Stimulated activated CD4-positive, alpha-beta T cell treated with anti-CD3 and anti-CD28 coated beads, Interleukin-15, amount 100 ng/mL, for 1 hour (primary cell): ENCODE data around the gene AR.

Experiments used
- DNase-seq, 2 donors: peaks; one replicate each; pipeline ENCODE4 v3.0.0-alpha.2; 2020; ENCODE audit warnings: low read depth in 1 of 2, low spot score in 1 of 2

Gene AR

DNA sequence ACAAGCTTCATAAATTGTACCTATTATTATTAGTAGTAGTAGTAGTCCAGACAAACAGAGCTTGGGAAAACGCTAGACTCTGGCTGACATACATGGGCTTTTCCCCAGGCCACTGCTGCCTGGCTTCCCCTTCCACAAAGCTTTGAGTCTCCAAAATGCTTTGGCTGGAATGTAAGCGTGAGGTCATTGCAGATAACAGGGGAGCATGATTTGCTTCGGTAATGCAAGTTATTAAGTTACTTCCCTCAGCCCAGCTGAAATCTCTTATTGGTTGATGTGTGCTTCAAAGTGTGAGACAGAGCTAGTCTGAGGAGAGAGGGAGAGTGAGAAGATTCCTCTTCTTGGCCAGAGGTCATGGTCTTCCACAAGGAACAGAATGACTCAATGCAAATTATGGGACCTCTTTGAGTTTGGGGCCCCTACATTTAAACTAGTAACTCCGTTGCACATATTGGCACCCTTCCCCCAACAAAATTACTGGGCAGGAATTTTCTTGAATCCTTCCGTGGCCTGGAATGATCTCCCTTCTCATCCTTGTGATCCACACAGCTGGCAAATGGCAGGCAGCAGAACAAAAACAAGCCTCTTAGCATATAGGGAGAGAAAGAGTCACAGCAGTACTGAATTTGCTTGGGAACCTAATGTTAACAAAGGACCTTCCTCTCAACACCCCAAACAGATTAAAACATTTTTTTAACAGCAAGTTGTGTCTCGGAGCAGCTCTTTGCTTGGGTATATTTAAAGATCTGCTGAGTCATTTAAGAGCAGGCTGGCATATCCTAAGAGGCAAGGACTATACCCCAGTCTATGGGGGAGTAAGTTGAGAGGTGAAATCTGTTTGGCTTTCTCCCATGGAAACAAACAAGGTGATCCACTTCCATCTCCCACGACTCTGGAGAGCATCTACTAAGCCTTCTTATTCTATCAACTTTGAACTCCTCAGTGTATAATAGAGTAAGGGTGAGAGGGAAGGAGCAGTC is 19.9 kb downstream of the AR start:
- no peak for DNase-seq

GRCh38 chrX:67564475-67564874 is 20.7 kb downstream of the AR start:
- no peak for DNase-seq

GRCh38 chrX:67568769-67569168 is 24.9 kb downstream of the AR start:
- no peak for DNase-seq

DNA sequence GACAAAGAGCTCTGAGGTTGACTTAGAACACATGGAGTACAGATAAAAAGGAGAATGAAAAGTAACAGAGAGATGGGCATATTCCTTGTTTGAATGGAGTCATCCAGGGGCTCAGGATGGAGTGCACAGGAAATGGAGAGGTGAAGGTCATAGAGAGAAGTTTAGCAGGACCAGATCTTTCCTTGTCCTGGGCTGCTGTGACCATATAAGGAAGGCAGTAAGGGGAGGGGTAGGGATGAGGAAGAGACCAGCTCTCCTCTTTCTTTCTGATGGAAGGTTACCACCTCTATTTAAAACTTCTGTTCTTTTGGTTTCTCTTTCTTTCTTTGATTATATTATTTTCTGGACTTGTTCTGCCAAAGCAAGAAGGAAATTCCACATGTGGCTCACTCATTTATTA is 27.0 kb downstream of the AR start:
- DNase-seq: no peak

DNA sequence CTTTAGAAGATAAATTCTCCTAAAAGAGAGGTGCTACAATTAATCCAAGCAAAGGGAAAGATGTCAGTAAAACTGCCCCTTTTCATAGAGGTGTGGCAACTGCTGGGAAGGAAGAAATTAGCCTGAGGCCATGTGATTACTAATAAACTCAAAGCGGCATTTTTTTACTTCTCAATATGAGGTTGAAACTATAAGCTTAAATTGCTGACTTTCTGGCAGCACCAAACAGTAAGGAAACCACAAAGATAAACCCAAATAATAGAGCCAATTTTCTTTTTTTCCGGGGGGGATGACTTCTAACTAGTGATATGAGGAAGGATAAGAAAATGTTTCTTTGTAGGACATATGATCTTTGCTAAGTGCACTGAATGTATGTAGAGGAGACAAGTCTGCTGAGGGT is 30.9 kb downstream of the AR start:
- no peak for DNase-seq

DNA sequence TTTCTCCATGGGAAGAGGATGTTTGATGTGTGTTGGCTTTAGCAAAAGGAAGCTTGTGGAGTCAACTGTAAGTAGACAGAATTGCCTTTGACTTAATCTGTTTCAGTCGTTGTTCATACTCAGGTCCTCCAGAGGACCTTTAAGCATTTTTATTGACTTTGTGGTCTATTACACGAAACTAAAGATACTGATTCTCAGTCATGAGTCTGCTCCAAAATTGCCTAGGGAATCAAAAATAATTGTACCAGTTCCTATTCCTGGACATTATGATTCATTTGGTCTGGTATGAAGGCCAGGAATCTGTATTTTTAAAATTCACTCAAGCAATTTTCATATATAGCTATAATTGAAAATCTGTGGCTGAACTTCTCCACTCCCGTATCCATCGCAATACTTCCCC is 38.6 kb downstream of the AR start:
- no peak for DNase-seq

DNA sequence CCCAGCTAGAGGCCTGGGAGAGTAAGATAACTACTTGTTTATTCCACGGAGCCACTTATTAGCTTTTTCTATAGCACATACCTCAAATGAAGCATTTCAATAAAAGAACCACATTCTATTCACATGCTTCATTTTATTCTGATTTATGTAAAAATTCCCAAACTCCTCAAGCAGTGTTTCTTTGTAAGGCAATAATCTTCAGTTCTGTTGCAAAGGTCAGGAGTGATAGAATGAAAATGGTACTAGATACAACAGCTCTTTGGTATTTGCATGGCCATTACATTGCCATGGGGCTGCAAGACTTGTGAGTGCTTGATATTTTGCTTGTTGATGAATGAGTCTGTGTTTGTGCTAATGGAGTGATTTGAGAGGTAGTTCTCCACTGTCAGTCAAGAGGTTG is 39.4 kb downstream of the AR start:
- DNase-seq: no peak

DNA sequence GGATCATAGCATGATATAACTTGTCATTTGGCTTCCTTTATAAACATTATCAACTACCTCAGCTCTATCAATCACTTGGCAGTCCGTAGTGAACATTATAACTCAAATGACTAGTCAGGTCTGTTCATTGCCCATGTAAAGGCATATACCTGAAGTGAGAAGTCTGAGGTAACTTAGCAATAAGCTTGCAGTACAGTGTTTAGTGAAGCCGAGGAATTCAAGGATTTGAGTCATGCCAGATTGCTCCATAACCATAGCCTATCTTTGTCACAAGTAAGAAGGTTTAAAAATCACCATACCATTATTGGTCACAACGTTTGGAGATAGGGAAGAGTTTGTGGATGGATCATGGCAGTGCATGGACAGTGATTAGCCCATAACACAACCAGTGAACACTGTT is 41.6 kb downstream of the AR start:
- no peak for DNase-seq

DNA sequence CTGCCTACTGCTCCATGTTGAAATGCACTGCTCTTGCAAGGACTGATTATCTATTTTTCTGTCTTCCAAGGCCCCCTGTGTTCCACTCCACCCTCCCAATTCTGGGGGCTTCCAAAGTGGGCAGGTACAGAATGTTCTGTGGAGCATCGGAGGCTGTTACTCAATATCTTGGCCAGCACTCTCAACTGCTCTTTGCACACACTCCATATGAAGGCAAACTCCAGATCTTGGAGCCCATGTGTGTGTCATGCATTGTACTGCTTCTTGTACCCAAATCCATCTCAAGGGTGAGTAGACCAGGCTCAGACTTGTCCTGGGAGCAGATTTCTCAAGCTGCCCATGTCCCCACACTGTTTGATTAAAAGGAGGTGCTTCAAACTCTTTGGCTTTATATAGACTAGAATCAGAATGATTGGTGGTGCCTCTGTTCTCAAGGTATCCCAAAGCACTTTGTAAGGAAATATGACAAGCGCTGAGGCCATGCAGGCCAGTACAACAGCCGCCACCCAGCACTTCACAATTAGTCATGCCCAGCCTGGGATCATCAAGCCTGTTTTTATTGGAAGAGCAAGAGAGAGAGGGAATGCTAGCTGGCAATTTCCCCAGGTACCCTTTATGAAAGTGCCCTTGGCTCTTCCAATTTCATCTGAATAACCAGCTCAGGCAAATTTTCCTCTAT is 44.3 kb downstream of the AR start:
- DNase-seq: no peak

GRCh38 chrX:67596839-67597790 is 53.3 kb downstream of the AR start:
- no peak for DNase-seq

- DNase-seq: no peak
Measured at GRCh38 chrX:67599532-67599931, 55.7 kb downstream of the AR start.

DNA sequence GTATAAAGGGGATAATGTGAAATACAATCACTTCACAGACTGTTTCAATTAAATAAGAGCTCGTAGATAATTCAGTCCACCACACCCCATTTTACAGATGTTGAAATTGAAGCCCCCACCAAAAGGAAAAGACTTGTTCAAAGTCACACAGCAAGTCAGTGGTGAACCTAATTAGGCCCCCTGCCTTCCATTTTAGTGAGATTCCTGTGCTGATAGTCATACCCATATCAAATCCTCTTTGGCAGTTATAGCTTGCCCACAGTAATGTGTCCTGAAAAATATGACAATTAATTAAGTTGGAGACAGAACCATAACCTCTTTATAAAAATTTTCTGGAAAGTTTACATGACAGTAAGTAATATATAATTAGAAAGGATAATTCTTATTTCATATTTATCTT is 58.0 kb downstream of the AR start:
- DNase-seq: no peak

GRCh38 chrX:67604979-67605703 is 61.3 kb downstream of the AR start:
- DNase-seq: no peak

GRCh38 chrX:67607466-67607865 is 63.6 kb downstream of the AR start:
- DNase-seq: no peak

DNA sequence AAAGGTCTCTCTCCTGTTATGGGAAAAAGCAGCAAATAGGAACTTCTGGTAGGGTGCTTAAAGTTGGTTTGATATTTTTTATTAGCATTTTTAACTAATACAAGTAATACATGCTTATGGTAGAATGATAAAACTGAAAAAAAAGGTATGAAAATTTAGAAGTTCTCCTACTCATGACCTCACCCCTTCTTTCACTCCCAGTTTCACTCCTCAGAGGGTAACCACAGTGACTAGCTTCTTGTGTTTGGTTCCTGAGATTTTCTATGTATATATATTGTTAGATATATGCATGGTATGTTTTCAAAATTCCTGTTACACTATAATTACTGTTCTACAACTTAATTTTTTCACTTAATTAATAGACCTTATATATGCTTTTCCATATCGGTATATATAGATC is 66.5 kb downstream of the AR start:
- DNase-seq: no peak

DNA sequence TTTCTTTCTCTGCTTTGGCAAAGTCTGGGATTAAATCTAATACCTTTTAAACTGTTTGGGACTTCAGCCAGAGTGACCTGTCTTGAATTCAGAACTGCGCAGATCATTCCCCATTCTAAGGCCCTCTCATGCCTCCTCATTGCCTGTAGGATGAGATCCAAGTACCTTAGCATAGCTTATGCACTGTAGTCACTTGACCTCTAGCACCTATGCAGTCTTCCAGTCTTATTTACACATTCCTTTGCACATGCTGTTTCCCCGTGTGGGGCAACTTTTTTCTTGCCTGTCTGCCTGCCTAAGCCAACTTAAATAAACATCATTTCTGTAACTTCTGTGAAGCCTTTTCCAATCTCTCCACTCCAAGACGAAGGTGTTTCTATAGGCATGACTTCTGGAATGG is 68.4 kb downstream of the AR start:
- no peak for DNase-seq

GRCh38 chrX:67613366-67613765 is 69.5 kb downstream of the AR start:
- no peak for DNase-seq

DNA sequence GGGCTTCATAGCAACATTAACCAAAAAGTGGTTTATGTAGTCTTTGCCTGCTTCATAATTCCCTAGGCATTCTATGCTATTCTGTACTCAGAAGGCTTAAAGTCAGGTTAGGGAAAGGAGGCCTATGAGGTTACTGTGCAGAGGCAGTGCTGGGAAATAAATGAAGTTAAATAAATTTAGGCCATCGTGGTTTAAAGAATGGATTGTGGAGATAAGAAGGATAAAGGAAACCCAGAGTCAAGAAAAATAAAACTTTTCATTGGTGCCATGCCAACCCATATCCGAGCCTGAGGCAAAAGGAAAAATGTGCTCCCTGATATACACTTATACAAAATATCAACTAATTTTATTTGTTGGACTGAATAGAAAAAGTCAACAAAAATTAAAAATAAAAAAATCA is 70.2 kb downstream of the AR start:
- DNase-seq: no peak

DNA sequence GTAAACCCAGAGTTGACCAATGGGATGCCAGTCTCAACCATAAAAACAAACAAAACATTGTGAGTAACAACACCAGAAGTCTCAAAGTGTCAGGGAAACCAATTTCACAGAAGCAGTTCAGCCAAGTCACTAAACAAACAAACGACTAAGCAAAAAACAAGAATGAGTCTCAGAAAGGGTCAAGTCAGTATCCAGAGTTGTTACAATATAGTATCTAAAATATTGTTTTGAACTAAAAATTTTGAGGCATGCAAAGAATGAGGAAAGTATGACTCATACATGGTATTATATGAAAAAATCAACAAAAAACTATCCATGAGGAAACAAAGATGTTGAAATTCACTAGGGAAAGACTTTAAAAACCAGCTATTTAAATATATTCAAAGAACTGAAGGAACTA is 70.6 kb downstream of the AR start:
- no peak for DNase-seq

DNA sequence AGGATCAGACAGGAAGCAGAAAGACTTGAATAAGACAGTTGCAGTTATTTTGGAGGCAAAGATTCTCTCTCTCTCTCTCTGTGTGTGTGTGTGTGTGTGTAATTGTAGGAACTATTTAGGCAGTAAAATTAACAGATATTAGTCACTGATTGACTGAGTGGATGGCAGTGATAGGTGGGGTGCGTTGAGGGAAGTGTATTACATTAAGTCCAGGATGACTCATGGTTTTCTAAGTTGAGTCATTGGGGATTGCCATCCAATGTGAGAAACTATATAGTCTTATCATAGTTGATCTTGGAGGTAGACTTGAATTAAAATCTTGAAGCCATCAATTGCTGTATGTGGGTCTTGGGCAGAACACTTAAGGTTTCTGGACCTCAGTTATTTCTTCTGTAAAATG is 75.4 kb downstream of the AR start:
- no peak for DNase-seq

- DNase-seq: no peak
Measured at GRCh38 chrX:67622053-67622585, 78.3 kb downstream of the AR start.
